GM12878 (cell line): ENCODE measurements around the gene TDP1. TPM values are rescaled to one million over a fixed set of nuclear protein-coding genes. Genes with fewer than 3 reads are reported as not detected.

Source experiments
- FOXK2 ChIP-seq: fragments of 450-650 bp; IDR thresholded peaks from 2 replicates; pipeline ENCODE4 v1.6.1; 2017; ENCODE audit warnings: mild to moderate bottlenecking, moderate library complexity
- MEF2B ChIP-seq: fragments of 450-650 bp; IDR thresholded peaks from 2 replicates; pipeline ENCODE4 v1.6.1; 2018; ENCODE audit warnings: mild to moderate bottlenecking, moderate library complexity; ENCODE audit not compliant: partially characterized antibody, poor library complexity, severe bottlenecking
- RCOR1 ChIP-seq: conservative IDR thresholded peaks from 2 replicates; pipeline ENCODE4 v1.6.1; 2012; ENCODE audit warnings: low read depth, low read length, improper control_type of control experiment
- SKIL ChIP-seq: fragments of 450-650 bp; IDR thresholded peaks from 2 replicates; pipeline ENCODE4 v1.6.1; 2017; ENCODE audit warnings: mild to moderate bottlenecking, low read depth, inconsistent platforms; ENCODE audit not compliant: poor library complexity, severe bottlenecking
- SMC3 ChIP-seq: IDR thresholded peaks from 2 replicates; pipeline ENCODE4 v1.6.1; 2011; ENCODE audit warnings: low read length, improper control_type of control experiment, borderline replicate concordance
- polyA plus RNA-seq, 11 experiments: library from polyadenylated mRNA; depleted of rRNA in 4 of 11; unstranded in 6 of 11; stranded (reverse) in 5 of 11; fragments of >200 nt; fragmentation: Nextera tagmentation in 4 of 11; fragmentation: Illumina TruSeq in 1 of 11; extraction: Ambion mirVana in 4 of 11; extraction: Trizol in 1 of 11; gene quantifications; 1 replicate in 1 of 11; 2 replicates in 10 of 11; pipeline versions ENCODE4 v1.2.1 to v1.2.3, GENCODE V29; 2011 to 2016; ENCODE audit warnings: inconsistent platforms in 2 of 11, missing spikeins in 2 of 11, low read depth in 1 of 11
- total RNA-seq, 4 experiments: library from RNA; depleted of rRNA in 3 of 4; stranded (reverse); fragments of >200 nt in 3 of 4; fragmentation: Illumina TruSeq in 1 of 4; extraction: Trizol in 1 of 4; gene quantifications; 2 replicates each; pipeline versions ENCODE4 v1.2.1 to v1.2.3, GENCODE V29; 2013 to 2021
- TF ChIP-seq, protein P1 (sequence below): IDR thresholded peaks from 2 replicates; pipeline ENCODE4 v1.6.1; 2012; ENCODE audit warnings: low read depth, low read length, improper control_type of control experiment
- TF ChIP-seq, protein P2 (sequence below): fragments of 450-650 bp; IDR thresholded peaks from 2 replicates; pipeline ENCODE4 v1.6.1; 2017; ENCODE audit warnings: mild to moderate bottlenecking, moderate library complexity

TDP1 gene
- total and polyA plus RNA-seq, 10 of the 15 experiments (the other 5 are each of a cell fraction or from before 2014, with no cell fraction given) = 40.2 to 60.4 (median 54.1) TPM

- TF ChIP-seq SKIL = no peak
- TF ChIP-seq RCOR1 = no peak
- TF ChIP-seq SMC3 = no peak
- TF ChIP-seq, protein P1, sequence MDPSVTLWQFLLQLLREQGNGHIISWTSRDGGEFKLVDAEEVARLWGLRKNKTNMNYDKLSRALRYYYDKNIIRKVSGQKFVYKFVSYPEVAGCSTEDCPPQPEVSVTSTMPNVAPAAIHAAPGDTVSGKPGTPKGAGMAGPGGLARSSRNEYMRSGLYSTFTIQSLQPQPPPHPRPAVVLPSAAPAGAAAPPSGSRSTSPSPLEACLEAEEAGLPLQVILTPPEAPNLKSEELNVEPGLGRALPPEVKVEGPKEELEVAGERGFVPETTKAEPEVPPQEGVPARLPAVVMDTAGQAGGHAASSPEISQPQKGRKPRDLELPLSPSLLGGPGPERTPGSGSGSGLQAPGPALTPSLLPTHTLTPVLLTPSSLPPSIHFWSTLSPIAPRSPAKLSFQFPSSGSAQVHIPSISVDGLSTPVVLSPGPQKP = no peak
- TF ChIP-seq FOXK2 = no peak
- TF ChIP-seq, protein P2, sequence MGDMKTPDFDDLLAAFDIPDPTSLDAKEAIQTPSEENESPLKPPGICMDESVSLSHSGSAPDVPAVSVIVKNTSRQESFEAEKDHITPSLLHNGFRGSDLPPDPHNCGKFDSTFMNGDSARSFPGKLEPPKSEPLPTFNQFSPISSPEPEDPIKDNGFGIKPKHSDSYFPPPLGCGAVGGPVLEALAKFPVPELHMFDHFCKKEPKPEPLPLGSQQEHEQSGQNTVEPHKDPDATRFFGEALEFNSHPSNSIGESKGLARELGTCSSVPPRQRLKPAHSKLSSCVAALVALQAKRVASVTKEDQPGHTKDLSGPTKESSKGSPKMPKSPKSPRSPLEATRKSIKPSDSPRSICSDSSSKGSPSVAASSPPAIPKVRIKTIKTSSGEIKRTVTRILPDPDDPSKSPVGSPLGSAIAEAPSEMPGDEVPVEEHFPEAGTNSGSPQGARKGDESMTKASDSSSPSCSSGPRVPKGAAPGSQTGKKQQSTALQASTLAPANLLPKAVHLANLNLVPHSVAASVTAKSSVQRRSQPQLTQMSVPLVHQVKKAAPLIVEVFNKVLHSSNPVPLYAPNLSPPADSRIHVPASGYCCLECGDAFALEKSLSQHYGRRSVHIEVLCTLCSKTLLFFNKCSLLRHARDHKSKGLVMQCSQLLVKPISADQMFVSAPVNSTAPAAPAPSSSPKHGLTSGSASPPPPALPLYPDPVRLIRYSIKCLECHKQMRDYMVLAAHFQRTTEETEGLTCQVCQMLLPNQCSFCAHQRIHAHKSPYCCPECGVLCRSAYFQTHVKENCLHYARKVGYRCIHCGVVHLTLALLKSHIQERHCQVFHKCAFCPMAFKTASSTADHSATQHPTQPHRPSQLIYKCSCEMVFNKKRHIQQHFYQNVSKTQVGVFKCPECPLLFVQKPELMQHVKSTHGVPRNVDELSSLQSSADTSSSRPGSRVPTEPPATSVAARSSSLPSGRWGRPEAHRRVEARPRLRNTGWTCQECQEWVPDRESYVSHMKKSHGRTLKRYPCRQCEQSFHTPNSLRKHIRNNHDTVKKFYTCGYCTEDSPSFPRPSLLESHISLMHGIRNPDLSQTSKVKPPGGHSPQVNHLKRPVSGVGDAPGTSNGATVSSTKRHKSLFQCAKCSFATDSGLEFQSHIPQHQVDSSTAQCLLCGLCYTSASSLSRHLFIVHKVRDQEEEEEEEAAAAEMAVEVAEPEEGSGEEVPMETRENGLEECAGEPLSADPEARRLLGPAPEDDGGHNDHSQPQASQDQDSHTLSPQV = no peak
- no peak for TF ChIP-seq MEF2B
These were observed 7.7 kb downstream of the TDP1 start (continued) for GRCh38 chr14:89963288-89963978.
